Measurements from ENCODE around the gene UBE2E1.

DNA sequence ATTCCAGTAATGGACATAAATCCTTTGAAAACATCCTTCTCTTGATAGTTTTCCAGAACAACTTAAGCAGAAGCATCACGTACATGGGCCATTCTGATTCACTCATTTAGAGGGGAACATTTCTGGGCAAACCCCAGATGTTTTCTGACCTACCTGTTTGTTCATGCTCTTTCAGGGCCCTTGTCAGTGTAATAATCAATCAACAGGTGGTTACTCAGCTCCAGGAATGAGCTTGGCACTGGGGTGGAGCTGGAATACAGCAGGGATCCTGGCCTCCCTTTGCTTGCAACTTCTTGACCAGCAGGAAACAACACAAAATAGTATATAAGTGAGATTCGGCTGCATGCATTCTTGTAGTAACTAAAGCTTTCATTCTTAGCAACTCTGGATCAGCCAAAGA, 9.2 kb upstream of the UBE2E1 start:
- TF ChIP-seq, protein P1, sequence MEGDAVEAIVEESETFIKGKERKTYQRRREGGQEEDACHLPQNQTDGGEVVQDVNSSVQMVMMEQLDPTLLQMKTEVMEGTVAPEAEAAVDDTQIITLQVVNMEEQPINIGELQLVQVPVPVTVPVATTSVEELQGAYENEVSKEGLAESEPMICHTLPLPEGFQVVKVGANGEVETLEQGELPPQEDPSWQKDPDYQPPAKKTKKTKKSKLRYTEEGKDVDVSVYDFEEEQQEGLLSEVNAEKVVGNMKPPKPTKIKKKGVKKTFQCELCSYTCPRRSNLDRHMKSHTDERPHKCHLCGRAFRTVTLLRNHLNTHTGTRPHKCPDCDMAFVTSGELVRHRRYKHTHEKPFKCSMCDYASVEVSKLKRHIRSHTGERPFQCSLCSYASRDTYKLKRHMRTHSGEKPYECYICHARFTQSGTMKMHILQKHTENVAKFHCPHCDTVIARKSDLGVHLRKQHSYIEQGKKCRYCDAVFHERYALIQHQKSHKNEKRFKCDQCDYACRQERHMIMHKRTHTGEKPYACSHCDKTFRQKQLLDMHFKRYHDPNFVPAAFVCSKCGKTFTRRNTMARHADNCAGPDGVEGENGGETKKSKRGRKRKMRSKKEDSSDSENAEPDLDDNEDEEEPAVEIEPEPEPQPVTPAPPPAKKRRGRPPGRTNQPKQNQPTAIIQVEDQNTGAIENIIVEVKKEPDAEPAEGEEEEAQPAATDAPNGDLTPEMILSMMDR (IDR thresholded peaks at IDR 0.05; ENCODE audit: low read depth, low read length, missing input control) = no peak
- TF ChIP-seq, protein P2, sequence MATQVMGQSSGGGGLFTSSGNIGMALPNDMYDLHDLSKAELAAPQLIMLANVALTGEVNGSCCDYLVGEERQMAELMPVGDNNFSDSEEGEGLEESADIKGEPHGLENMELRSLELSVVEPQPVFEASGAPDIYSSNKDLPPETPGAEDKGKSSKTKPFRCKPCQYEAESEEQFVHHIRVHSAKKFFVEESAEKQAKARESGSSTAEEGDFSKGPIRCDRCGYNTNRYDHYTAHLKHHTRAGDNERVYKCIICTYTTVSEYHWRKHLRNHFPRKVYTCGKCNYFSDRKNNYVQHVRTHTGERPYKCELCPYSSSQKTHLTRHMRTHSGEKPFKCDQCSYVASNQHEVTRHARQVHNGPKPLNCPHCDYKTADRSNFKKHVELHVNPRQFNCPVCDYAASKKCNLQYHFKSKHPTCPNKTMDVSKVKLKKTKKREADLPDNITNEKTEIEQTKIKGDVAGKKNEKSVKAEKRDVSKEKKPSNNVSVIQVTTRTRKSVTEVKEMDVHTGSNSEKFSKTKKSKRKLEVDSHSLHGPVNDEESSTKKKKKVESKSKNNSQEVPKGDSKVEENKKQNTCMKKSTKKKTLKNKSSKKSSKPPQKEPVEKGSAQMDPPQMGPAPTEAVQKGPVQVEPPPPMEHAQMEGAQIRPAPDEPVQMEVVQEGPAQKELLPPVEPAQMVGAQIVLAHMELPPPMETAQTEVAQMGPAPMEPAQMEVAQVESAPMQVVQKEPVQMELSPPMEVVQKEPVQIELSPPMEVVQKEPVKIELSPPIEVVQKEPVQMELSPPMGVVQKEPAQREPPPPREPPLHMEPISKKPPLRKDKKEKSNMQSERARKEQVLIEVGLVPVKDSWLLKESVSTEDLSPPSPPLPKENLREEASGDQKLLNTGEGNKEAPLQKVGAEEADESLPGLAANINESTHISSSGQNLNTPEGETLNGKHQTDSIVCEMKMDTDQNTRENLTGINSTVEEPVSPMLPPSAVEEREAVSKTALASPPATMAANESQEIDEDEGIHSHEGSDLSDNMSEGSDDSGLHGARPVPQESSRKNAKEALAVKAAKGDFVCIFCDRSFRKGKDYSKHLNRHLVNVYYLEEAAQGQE (IDR thresholded peaks at IDR 0.05) = no peak
- no peak for TF ChIP-seq TAF1 (conservative IDR thresholded peaks at IDR 0.05)
- no peak for TF ChIP-seq GABPA (IDR thresholded peaks at IDR 0.05 in 1 of 2, conservative IDR thresholded peaks at IDR 0.05 in 1 of 2)
- TF ChIP-seq, protein P3, sequence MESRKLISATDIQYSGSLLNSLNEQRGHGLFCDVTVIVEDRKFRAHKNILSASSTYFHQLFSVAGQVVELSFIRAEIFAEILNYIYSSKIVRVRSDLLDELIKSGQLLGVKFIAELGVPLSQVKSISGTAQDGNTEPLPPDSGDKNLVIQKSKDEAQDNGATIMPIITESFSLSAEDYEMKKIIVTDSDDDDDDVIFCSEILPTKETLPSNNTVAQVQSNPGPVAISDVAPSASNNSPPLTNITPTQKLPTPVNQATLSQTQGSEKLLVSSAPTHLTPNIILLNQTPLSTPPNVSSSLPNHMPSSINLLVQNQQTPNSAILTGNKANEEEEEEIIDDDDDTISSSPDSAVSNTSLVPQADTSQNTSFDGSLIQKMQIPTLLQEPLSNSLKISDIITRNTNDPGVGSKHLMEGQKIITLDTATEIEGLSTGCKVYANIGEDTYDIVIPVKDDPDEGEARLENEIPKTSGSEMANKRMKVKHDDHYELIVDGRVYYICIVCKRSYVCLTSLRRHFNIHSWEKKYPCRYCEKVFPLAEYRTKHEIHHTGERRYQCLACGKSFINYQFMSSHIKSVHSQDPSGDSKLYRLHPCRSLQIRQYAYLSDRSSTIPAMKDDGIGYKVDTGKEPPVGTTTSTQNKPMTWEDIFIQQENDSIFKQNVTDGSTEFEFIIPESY (IDR thresholded peaks at IDR 0.05) = no peak
- no peak for TF ChIP-seq EGR1 (IDR thresholded peaks at IDR 0.05; ENCODE audit: low read depth in 2 of 2)
- TF ChIP-seq RAD21 (IDR thresholded peaks at IDR 0.05) = no peak
- TF ChIP-seq, protein P4, sequence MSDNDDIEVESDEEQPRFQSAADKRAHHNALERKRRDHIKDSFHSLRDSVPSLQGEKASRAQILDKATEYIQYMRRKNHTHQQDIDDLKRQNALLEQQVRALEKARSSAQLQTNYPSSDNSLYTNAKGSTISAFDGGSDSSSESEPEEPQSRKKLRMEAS (IDR thresholded peaks at IDR 0.05) = no peak
- no peak for TF ChIP-seq RXRA (IDR thresholded peaks at IDR 0.05)
- TF ChIP-seq, protein P5, sequence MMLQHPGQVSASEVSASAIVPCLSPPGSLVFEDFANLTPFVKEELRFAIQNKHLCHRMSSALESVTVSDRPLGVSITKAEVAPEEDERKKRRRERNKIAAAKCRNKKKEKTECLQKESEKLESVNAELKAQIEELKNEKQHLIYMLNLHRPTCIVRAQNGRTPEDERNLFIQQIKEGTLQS (IDR thresholded peaks at IDR 0.05) = no peak

Data from liver (tissue), 3 donors.